Measurements from ENCODE around the gene ZNF384. TPM values are rescaled to one million over a fixed set of nuclear protein-coding genes. Genes with fewer than 3 reads are reported as not detected.

Gene ZNF384
- total RNA-seq, 1 experiment from 2014 or later: 88.0 TPM

DNA sequence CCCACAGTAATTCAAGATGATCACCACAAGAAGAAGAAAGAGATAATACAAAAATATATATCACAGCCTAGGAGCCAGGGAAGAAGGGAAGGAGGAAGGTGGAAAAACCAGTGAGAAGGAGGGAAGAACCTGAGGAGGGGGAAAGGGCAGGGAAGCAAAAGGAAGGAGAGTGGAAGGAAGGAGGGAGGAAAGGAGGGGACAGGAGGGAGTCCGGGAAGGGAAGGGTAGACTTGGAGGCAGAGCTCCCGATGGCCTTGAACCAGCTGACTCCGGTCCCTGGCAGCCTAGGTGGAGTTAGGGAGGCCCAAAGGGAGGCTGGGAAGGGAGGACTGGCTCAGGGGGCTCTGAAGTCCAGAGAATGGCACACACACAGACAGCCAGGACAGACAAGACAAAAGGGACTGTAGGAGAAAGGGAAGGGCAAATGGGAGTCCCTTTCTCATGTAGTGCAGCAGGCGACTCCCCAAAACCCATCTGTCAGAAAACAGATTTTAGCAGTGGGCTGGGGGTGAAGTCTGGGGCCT, 4.7 kb upstream of the ZNF384 start:
- H2BK120ac ChIP-seq (ENCODE audit: low read depth, low read length, poor library complexity, severe bottlenecking): no peak overlapping the region
- no peaks in the 10 kb centered on the region for H3K79me2 ChIP-seq (ENCODE audit: insufficient read depth, low read length)
- peaks cover 3 to 22% (median 8%) of the 10 kb centered on the region in 3 experiments; a peak in 6 of 7 replicates for H3K36me3 Mint-ChIP-seq (ENCODE audit: insufficient read depth in 1 of 3, low read depth in 3 of 3)
- no peak overlapping the region for H3K56ac ChIP-seq (ENCODE audit: insufficient read length, low read depth, low read length)
- no peak overlapping the region for H2AFZ ChIP-seq (ENCODE audit: low read length)
- peaks cover 3% of the 10 kb centered on the region for H3K4me1 ChIP-seq (ENCODE audit: insufficient read depth, low read length)
- H3K23ac ChIP-seq (ENCODE audit: insufficient read length, low read depth, low read length): no peak overlapping the region
- no peak overlapping the region for H3K14ac ChIP-seq (ENCODE audit: insufficient read depth, low read length)
- no peak overlapping the region for H3K4ac ChIP-seq (ENCODE audit: low read depth, low read length)
- peaks cover 18% of the 10 kb centered on the region for H3K27me3 Mint-ChIP-seq (ENCODE audit: low read depth)
- DNase-seq: no peak
- H4K5ac ChIP-seq (ENCODE audit: insufficient read length, low read depth, low read length): no peak overlapping the region
- H3K79me1 ChIP-seq (ENCODE audit: insufficient read depth, low read depth, low read length, poor library complexity, severe bottlenecking): no peaks in the 10 kb centered on the region
- no peak overlapping the region for H2BK20ac ChIP-seq (ENCODE audit: low read depth, low read length, poor library complexity, severe bottlenecking)
- no CpG with 5 or more reads among the region's 4 CpGs for WGBS (ENCODE audit: extremely low coverage, insufficient read length, low lambda C conversion rate)
- no peak overlapping the region for H4K91ac ChIP-seq (ENCODE audit: insufficient read length, low read depth, low read length)
- no peaks in the 10 kb centered on the region for H4K20me1 ChIP-seq (ENCODE audit: control insufficient read depth, insufficient read depth, insufficient read length)
- no peak overlapping the region for H3K27ac Mint-ChIP-seq
- H2BK15ac ChIP-seq (ENCODE audit: low read depth, low read length): no peak overlapping the region
- TF ChIP-seq, protein P1, sequence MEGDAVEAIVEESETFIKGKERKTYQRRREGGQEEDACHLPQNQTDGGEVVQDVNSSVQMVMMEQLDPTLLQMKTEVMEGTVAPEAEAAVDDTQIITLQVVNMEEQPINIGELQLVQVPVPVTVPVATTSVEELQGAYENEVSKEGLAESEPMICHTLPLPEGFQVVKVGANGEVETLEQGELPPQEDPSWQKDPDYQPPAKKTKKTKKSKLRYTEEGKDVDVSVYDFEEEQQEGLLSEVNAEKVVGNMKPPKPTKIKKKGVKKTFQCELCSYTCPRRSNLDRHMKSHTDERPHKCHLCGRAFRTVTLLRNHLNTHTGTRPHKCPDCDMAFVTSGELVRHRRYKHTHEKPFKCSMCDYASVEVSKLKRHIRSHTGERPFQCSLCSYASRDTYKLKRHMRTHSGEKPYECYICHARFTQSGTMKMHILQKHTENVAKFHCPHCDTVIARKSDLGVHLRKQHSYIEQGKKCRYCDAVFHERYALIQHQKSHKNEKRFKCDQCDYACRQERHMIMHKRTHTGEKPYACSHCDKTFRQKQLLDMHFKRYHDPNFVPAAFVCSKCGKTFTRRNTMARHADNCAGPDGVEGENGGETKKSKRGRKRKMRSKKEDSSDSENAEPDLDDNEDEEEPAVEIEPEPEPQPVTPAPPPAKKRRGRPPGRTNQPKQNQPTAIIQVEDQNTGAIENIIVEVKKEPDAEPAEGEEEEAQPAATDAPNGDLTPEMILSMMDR (conservative IDR thresholded peaks at IDR 0.05): no peak
- no peak overlapping the region for H3K4me2 ChIP-seq (ENCODE audit: insufficient read depth, insufficient read length, low read length)
- no peaks in the 10 kb centered on the region for H3K27me3 ChIP-seq (ENCODE audit: insufficient read depth, low read length)
- H3K4me1 Mint-ChIP-seq: peaks cover 10 to 15% of the 10 kb centered on the region in 2 experiments
- no peaks in the 10 kb centered on the region for H3K9me3 Mint-ChIP-seq
- no peaks in the 10 kb centered on the region for H3K9me3 ChIP-seq (ENCODE audit: control insufficient read depth, low read depth, low read length)
- no peak overlapping the region for H2BK5ac ChIP-seq (ENCODE audit: insufficient read length, low read length)
- H3K23me2 ChIP-seq (ENCODE audit: insufficient read length, low read depth, low read length, poor library complexity, severe bottlenecking): no peaks in the 10 kb centered on the region
- H3K4me3 Mint-ChIP-seq: no peak overlapping the region
- H2BK12ac ChIP-seq (ENCODE audit: insufficient read length, low read depth, low read length): no peak overlapping the region
- no peak overlapping the region for H3T11ph ChIP-seq (ENCODE audit: low read length)
- no peak overlapping the region for H4K8ac ChIP-seq (replicated peaks; ENCODE audit: insufficient read length, low read depth, low read length)
- H3K9ac ChIP-seq (ENCODE audit: extremely low read depth, insufficient read length, low read length): no peak overlapping the region
- no peak overlapping the region for H3K18ac ChIP-seq (ENCODE audit: insufficient read length, low read depth, low read length)
- no peak overlapping the region for H2AK5ac ChIP-seq (ENCODE audit: insufficient read length, low read length)
- H3K27ac ChIP-seq (ENCODE audit: insufficient read length, low read depth, low read length): no peak overlapping the region

Data from H9 (cell line).